ELF-1 (cell line): Measurements from ENCODE around the gene GBP7.
"Not testable (repeated sequence)": the region's sequence is repeated elsewhere in the genome, so short reads cannot be mapped to it uniquely, and the experiment has no call there.

Experiments
- DNase-seq: peaks from one replicate; pipeline ENCODE4 v3.0.0-alpha.2; 2016; ENCODE audit warnings: low read depth, low spot score

The GBP7 gene, protein sequence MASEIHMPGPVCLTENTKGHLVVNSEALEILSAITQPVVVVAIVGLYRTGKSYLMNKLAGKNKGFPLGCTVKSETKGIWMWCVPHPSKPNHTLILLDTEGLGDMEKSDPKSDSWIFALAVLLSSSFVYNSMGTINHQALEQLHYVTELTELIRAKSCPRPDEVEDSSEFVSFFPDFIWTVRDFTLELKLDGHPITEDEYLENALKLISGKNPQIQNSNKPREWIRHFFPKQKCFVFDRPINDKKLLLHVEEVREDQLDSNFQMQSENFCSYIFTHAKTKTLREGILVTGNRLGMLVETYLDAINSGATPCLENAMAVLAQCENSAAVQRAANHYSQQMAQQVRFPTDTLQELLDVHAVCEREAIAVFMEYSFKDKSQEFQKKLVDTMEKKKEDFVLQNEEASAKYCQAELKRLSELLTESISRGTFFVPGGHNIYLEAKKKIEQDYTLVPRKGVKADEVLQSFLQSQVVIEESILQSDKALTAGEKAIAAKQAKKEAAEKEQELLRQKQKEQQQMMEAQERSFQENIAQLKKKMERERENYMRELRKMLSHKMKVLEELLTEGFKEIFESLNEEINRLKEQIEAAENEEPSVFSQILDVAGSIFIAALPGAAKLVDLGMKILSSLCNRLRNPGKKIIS

GRCh38 chr1:89175601-89176256 lies at the start of gene GBP7:
GBP7 (minus strand) TSS chr1:89176003; CDS start chr1:89171935, 4,068 bp downstream.
- no peak for DNase-seq

DNA sequence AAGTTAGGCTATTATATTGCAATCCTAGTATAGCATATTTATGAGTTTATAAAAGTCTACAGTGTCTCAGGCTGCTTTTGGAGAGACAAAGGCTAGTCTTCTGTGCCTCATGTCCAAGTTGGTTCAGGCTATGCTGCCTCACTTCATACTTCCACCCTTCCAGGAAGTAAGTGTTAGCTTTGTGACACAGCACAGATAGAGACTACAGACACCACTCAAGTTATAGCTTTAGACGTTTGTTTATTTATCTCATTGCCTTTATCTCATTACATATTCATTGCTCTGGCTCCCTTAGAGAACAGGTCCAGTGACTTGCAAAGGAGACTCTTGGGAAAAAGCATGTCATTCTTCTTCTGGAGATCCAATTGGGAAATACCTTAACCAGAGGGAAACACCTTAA lies 45.5 kb upstream of the GBP7 start:
- no peak for DNase-seq

GRCh38 chr1:89219851-89220250 lies 44.0 kb upstream of the GBP7 start:
- not testable (repeated sequence) for DNase-seq

- DNase-seq = not testable (repeated sequence)
Observed at GRCh38 chr1:89218941-89219340, 43.1 kb upstream of the GBP7 start.

DNA sequence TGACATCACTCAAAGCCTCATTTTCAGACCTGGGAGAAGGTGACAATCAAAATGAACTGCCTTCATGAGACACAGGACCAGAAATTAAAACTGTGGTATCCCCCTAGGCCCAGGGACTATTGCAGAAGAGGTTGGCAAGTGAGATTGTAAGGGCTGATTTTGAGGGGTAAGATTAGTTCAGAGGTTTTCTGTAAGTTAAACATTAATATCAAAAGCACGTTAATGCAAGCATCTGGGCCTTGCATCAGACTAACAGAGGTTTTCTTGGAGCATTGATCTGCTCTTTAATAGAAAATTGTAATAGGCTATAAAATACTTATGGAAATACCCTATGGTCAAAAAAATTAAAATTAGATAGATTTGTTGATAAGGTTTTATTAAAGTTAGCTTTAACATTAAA lies 37.5 kb upstream of the GBP7 start:
- no peak for DNase-seq

DNA sequence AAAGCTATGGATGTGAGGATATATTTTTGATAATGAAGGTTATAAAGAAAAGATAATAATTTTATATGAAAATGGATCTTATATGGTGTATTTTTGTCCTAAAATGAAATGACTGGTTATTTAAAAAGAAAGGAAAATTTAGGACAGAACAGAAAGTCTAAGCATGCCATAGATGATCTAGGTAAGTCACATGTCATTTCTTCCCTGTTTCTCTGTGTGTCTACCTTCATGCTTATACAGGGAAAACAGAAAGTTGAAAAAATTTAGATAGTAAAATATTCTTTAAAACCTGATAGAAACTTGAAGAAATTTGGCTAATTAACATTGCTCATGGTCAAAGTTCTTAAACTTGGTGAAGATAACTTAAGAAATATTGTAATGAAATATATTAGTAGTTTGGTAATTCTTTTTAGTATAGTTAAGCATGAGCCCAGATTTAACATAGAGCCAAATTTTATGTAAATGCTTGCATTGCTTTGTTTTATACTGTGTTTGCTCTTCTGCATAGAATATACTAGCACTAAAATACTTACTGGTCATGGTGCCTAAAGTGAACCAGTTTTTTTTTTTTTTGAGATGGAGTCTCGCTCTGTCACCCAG lies 35.3 kb upstream of the GBP7 start:
- DNase-seq = no peak

GRCh38 chr1:89206373-89206772 lies 30.6 kb upstream of the GBP7 start:
- DNase-seq = no peak

GRCh38 chr1:89203166-89203565 lies 27.4 kb upstream of the GBP7 start:
- no peak for DNase-seq

DNA sequence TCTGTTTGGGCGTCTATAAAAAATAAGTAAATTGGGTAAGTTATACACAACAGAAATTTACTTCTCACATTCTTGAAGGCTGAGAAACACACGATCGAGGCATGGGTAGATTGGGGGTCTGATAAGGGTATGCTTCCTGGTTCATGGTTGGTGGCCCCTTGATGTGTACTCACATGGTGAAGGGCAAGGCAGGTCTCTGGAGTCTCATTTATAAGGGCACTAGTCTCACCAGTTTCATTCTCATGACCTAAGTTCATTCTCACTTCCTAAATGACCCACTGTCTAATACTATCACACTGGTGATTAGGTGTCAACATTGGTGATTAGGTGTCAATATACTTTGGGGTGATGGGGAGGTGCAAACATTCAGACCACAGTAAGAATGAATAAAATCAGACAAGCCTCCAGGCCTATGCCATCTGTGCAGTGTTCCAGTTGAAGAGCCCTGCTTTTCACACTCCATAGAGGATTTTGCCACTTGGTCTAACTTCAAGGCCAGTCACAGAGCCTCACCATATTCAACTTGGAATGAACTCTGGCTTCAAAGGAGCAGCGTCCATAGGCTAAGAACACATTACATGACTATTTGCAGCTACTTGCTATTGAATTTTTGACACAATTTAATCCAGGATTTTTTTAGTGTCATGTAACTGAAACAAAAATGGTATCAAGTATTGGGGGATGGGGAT lies 25.4 kb upstream of the GBP7 start:
- no peak for DNase-seq

DNA sequence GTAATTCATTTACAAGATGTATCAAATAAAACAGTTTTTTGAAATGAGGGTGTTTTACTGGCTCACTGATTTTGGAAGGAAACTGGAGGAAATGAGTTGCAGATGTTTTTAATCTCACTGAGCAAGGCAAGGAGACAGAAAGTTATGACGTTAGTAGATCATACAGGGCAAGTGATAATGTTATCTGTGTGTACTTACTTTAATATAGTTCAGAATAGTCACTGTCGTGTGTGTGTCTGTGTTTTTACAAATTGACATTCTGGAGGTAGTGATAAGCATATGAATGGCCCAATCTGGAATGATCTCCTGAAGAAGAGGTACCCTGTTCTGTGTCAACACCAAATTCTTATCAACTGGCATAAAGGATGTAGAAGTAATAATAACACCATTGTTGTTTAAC lies 24.9 kb upstream of the GBP7 start:
- no peak for DNase-seq

GRCh38 chr1:89199525-89200031 lies 23.8 kb upstream of the GBP7 start:
- DNase-seq = no peak

GRCh38 chr1:89198491-89199072 lies 22.8 kb upstream of the GBP7 start, which contains the start of gene GBP4:
GBP4 (minus strand) TSS chr1:89198942; CDS start chr1:89198834, 108 bp downstream.
- DNase-seq = peak; percentile 4

DNA sequence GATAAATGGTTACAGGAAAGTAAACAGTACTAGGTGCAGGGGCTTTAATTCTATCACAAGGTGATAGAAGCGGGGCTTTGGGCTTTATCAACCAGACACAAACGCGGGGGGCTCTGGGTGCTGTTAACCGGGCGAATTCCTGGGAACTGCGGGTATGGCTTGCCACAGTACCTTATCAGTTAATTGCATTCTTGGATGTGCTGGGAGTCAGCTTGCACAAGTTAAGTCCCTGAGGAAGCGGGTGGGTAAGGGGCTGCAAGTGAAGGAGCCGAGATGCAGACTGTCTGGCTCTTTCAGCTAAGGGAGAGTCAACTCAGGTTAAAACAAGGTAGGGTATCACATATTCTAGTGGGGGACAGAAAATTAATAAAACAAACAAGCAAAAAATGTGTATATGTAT lies 22.3 kb upstream of the GBP7 start:
- peak; percentile 40 for DNase-seq

GRCh38 chr1:89195476-89195875 lies 19.7 kb upstream of the GBP7 start:
- DNase-seq = no peak

- no peak for DNase-seq
Observed at GRCh38 chr1:89191314-89191713, 15.5 kb upstream of the GBP7 start.

- no peak for DNase-seq
Observed at GRCh38 chr1:89190017-89190416, 14.2 kb upstream of the GBP7 start.

- no peak for DNase-seq
Observed at GRCh38 chr1:89179343-89179742, 3.5 kb upstream of the GBP7 start.

DNA sequence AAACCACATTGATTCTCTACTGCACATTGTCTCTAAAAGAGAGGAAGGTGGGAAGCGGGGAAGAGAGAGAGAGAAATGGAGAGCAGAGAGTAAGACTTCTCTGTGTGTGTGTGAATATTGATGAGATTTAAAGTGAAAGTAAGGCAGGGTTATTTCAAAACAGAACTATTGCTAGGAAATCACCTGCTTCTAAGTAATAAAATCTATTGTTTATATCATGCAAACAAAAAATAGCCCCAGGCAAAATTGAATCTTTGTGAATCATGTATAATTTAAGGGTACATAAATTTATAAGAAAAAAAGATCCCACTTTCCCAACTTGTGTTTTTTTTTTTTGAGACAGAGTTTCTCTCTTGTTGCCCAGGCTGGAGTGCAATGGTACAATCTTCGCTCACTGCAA lies 1.2 kb upstream of the GBP7 start:
- DNase-seq = no peak

DNA sequence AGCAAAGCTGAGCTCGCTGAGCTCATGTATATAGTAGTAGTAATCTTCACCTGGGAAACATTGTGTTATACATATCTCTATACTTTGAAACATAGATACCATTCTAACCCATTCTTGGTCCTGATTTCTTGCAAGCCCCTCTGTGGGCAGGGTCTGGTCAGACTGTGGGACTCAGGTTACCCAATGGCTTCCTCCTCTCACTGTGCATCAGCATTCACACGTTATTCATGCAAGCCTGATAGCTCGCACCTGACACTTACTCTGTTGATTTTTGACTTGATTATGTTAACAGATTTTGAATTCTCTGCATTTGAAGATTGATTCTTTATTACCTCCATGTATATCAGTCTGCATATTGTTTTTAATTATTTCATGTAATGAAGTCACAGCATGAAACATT lies 1.3 kb downstream of the GBP7 start:
- DNase-seq = no peak

DNA sequence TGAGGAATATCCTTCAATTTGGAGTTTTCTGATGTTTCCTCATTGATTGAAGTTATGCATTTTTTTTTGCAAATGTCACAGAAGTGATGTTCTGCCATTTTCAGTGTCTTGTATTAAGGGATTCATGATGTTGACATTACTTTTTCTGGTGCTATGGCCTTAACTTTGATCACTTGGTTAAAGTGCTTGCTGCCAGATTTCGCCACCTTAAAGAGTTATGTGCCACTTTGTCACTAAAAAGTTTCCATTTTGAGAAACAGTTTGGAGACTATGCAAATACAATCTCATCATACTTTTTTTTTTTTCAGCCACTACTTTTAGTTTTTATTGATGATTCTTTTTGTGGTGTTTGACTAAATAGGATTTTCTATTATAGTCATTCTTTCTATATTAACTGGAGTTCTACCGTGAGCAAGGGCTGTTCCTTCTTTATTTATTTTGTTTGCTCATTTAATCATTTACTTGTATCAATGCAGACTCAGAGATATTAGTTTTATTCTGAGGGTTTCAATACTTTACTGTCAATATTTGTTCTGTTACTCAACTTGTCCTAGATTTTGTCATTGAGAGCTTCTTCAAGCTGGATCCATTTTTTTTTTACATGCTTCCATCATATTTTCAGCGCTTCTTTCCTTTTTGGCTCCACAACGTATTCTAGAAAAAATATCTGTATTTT lies 3.2 kb downstream of the GBP7 start:
- DNase-seq = no peak

DNA sequence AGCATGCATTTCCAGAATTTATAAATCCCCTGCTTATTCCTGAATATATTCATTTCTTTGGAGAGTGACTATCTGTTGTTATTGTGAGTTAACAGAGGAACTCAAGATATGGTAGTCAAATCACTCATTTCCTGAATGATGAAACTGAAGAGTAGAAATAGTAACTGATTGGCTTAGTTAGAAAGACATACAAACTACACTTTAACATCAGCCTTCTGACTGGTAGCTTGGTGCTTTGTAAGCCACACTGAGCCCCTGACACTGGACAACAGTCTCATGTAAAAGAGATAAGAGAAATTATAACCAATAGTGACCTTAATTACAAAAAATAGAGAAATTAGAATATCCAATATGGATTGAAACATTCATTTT lies 4.8 kb downstream of the GBP7 start:
- DNase-seq = no peak
